ENCODE data around the gene MYORG. TPM values are rescaled to one million over a fixed set of nuclear protein-coding genes. Genes with fewer than 3 reads are reported as not detected.

MYORG gene
- total and polyA plus RNA-seq, 12 donors: 1.1 to 33.8 (median 14.5) TPM

DNA sequence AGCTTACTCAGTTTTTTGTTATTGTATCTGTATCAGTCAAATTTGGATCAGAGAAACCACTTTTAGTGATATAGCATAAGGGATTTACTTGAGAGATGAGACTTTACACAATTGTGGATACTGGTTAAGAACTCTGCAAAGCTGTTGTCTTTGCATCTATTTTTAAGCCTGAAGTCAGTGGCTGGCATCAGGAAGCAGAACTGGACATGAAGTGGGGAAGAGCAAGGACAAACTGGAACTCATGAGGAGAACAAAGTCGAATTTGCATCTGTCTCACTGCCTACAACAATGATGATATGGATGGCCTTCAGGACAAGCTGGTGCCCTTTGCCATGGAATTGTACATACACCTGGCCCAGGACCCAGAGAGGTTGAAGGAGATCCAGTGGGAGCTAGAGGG lies 15.8 kb upstream of the MYORG start:
- H3K27me3 ChIP-seq: no peaks in the 10 kb centered on the region
- intact Hi-C loops (cut with DNase I): no loop called here
- no peak for DNase-seq
- H3K9me3 ChIP-seq (replicated peaks in 1 of 3): no peaks in the 10 kb centered on the region
- TF ChIP-seq POLR2A (IDR thresholded peaks at IDR 0.05) (no peak), CTCF (IDR thresholded peaks at IDR 0.05) (no peak)
- H3K36me3 ChIP-seq (replicated peaks in 1 of 2): no peaks in the 10 kb centered on the region
- WGBS, 4 donors: 29 to 67% (median 55%) methylated on average over 1 of the region's 1 CpG
- H3K4me1 ChIP-seq (replicated peaks in 1 of 2): no peaks in the 10 kb centered on the region
- H3K27ac ChIP-seq: no peak overlapping the region
- no peak overlapping the region for H3K4me3 ChIP-seq

DNA sequence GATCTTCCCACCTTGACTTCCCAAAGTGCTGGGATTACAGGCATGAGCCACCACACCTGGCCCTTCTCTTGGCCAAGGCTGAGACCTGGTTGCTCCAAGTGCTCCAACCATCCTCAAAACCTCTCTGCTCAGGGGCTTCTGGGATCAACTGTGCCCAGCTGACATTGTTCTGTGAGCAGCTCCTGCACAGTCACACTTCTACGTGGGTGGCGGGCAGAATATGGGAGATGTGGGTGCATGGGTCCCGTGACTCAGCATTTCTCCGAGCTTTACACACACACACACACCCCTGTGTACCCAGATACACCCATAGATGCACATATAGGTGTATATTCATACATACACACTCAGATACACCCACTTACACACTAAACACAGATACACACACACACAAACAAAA lies 10.5 kb upstream of the MYORG start:
- Histone ChIP-seq H3K4me3 (no peak overlapping the region), H3K4me1 (replicated peaks in 1 of 2) (no peaks in the 10 kb centered on the region), H3K36me3 (replicated peaks in 1 of 2) (no peaks in the 10 kb centered on the region), H3K27me3 (no peaks in the 10 kb centered on the region), H3K27ac (no peak overlapping the region), H3K9me3 (replicated peaks in 1 of 3) (no peaks in the 10 kb centered on the region)
- 78 to 93% (median 89%) methylated on average over 4 of the region's 4 CpGs for WGBS, 4 donors
- DNase-seq: no peak
- TF ChIP-seq CTCF (IDR thresholded peaks at IDR 0.05) (no peak), POLR2A (IDR thresholded peaks at IDR 0.05) (no peak)
- intact Hi-C loops (cut with DNase I): no loop called here

DNA sequence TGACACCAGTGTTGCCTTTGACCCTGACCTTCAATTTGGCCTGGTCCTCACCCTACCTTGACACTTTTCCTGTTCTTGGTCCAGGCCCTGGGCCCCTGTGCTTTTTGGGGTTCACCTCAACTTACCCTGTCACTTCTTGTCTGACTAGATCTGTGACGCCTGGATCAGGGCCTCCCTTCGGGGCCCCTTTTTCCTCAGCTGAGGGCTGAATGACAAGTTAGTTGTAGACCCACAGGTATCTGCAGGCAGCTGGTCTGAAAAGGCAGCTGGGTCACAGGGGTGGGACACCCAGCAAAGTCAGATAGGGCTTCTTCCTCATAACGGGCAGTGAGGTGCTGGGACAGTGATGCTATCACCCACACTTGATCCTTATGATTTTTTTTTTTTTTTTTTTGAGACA lies 10.0 kb upstream of the MYORG start:
- 88 to 96% (median 91%) methylated on average over 3 of the region's 3 CpGs for WGBS, 4 donors
- intact Hi-C loops (cut with DNase I): no loop called here
- no peaks in the 10 kb centered on the region for H3K27me3 ChIP-seq
- no peaks in the 10 kb centered on the region for H3K36me3 ChIP-seq (replicated peaks in 1 of 2)
- peak in 1 of 7 donors; percentile 39 for DNase-seq
- H3K4me1 ChIP-seq (replicated peaks in 1 of 2): no peaks in the 10 kb centered on the region
- H3K9me3 ChIP-seq (replicated peaks in 1 of 3): no peaks in the 10 kb centered on the region
- no peak overlapping the region for H3K4me3 ChIP-seq
- TF ChIP-seq CTCF (IDR thresholded peaks at IDR 0.05) (no peak), POLR2A (IDR thresholded peaks at IDR 0.05) (no peak)
- H3K27ac ChIP-seq: no peak overlapping the region

DNA sequence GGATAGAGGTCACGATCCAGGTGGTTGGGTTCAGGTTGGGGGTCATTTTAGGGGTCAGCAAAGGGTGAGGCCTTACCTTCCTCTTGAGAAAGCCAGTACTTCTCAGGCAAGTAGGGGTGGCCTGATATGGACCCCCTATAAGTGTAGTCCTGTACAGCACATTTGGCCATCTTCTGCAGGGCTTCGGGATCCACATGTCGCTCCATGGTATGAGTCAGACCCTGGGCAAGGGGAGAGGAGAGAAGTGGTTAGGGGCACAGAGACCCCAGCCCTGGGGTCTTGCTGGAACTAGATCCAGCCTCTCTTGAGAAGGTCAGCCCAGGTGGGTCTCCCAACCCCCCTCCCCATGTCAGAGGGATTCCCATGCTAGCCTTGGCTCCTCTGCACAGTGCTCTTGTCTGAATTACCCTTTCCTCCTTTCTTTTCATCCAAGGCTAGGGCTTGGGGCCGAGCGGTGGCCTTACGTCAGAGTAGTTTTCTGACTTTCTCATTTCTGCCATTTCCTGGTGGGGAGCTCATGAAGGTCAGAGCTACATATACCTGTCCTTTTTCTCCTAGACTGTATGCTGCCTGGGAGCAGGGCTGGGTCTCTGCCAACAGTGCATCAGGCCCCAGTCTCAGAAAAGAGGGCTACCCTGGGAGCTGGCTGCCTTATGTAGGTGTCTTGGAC lies 9.0 kb upstream of the MYORG start:
- WGBS, 4 donors: 95 to 97% (median 95%) methylated on average over 6 of the region's 6 CpGs
- Histone ChIP-seq H3K36me3 (replicated peaks in 1 of 2) (no peaks in the 10 kb centered on the region), H3K4me1 (replicated peaks in 1 of 2) (peaks cover 0 to 7% of the 10 kb centered on the region in 2 donors), H3K27ac (no peak overlapping the region), H3K9me3 (replicated peaks in 1 of 3) (no peaks in the 10 kb centered on the region), H3K27me3 (no peaks in the 10 kb centered on the region), H3K4me3 (no peak overlapping the region)
- no peak for DNase-seq
- no peak for TF ChIP-seq POLR2A (IDR thresholded peaks at IDR 0.05)
- no peak for TF ChIP-seq CTCF (IDR thresholded peaks at IDR 0.05)
- intact Hi-C loops (cut with DNase I): no loop called here
